K562 (cell line): ENCODE measurements around the gene CORO2A. TPM values are rescaled to one million over a fixed set of nuclear protein-coding genes. Genes with fewer than 3 reads are reported as not detected.

ENCODE experiments used
- ARID4B ChIP-seq: sonication (generic); formaldehyde crosslinking; IDR thresholded peaks from 2 replicates; pipeline ENCODE4 v1.8.0; 2022; ENCODE audit warnings: mild to moderate bottlenecking, missing genetic modification reagents
- FOXK1 ChIP-seq: sonication (generic); formaldehyde crosslinking; IDR thresholded peaks from 2 replicates; pipeline ENCODE4 v1.8.0; 2022; ENCODE audit warnings: missing genetic modification reagents, mild to moderate bottlenecking, borderline replicate concordance
- MCM2 ChIP-seq: fragments of 450-650 bp; IDR thresholded peaks from 2 replicates; pipeline ENCODE4 v1.6.1; 2017; ENCODE audit warnings: low read depth, mild to moderate bottlenecking
- NFE2 ChIP-seq: IDR thresholded peaks from 2 replicates; pipeline ENCODE4 v1.6.1; 2014; ENCODE audit warnings: antibody characterized with exemption, low read depth
- PBX2 ChIP-seq, 2 experiments: IDR thresholded peaks in 1 of 2; conservative IDR thresholded peaks in 1 of 2; 2 replicates each; pipeline ENCODE4 v1.6.1; 2016; ENCODE audit warnings: low read depth in 2 of 2, mild to moderate bottlenecking in 1 of 2, missing compliant biosample characterization in 1 of 2, missing genetic modification characterization in 1 of 2, moderate library complexity in 1 of 2
- ZNF445 ChIP-seq: fragments of 250-450 bp; sonication (Bioruptor Pico); IDR thresholded peaks from 2 replicates; pipeline ENCODE4 v1.4.0; 2020; ENCODE audit warnings: low read depth, mild to moderate bottlenecking, moderate library complexity
- polyA plus RNA-seq, 8 experiments: library from polyadenylated mRNA; depleted of rRNA in 4 of 8; stranded (reverse) in 5 of 8; unstranded in 3 of 8; fragments of >200 nt; fragmentation: Nextera tagmentation in 2 of 8; fragmentation: Illumina TruSeq in 1 of 8; extraction: Ambion mirVana in 2 of 8; extraction: Trizol in 1 of 8; gene quantifications; 2 replicates each; pipeline versions ENCODE4 v1.2.1 to v1.2.3, GENCODE V29; 2011 to 2014; ENCODE audit warnings: inconsistent platforms in 1 of 8, missing spikeins in 1 of 8
- total RNA-seq, 7 experiments: library from RNA; depleted of rRNA in 6 of 7; stranded (reverse); fragments of >200 nt in 6 of 7; fragmentation: Illumina TruSeq in 2 of 7; extraction: Trizol in 2 of 7; gene quantifications; 2 replicates each; pipeline versions ENCODE4 v1.2.1 to v1.2.3, GENCODE V29; 2011 to 2021; ENCODE audit warnings: low replicate concordance in 1 of 7
- TF ChIP-seq, protein P1 (sequence below), 2 experiments: fragments of 450-650 bp; IDR thresholded peaks; 2 replicates each; pipeline ENCODE4 v1.6.1; 2016; ENCODE audit warnings: mild to moderate bottlenecking in 2 of 2, borderline replicate concordance in 1 of 2, low read depth in 1 of 2, moderate library complexity in 1 of 2
- TF ChIP-seq, protein P2 (sequence below): fragments of 450-650 bp; IDR thresholded peaks from 2 replicates; pipeline ENCODE4 v1.6.1; 2017; ENCODE audit warnings: mild to moderate bottlenecking, moderate library complexity

The CORO2A gene
- total and polyA plus RNA-seq, 9 of the 15 experiments (the other 6 are each of a cell fraction or from before 2014, with no cell fraction given) = 9.5 to 26.6 (median 18.0) TPM

DNA sequence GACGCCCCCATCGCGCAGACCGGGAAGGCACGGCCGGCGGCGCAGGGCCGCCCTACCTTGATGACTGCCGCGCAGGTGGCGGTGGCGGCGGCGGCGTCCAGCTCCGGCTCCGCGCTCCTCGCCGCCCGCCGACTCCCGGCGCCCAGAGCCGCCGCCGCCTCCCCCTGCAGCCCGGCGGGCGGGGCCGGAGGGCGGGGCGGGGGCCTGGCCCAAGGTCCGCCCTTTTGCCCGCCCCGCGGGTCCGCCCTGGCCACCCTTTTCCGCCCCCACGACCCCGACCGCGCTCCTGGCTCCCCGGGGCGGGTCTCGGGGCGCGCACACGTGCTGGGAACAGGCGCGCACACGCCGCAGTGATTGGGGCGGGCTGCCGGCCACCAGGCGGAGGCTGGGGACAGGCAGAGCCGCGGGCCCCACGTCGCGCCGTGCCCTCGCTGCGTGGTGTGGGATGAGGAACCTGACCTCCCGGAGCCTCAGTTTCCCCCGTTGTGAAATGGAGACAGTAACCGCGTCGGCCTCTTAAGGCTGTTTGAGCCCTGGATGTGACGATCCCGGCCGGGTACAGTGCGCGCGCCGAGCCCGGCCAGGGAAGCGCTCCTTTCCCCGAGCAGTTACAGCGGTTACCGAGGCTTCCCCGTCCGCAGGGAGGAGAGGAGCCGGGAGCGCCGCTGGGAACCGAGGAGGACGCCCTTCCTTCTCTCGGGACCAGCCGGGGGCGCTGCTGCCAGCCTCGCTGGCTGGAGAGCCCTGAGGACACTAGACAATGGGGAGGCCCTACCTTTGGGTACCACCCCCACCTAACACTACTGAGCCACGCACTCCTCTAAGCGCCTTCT lies at the start of gene CORO2A (continued):
- TF ChIP-seq, protein P1, sequence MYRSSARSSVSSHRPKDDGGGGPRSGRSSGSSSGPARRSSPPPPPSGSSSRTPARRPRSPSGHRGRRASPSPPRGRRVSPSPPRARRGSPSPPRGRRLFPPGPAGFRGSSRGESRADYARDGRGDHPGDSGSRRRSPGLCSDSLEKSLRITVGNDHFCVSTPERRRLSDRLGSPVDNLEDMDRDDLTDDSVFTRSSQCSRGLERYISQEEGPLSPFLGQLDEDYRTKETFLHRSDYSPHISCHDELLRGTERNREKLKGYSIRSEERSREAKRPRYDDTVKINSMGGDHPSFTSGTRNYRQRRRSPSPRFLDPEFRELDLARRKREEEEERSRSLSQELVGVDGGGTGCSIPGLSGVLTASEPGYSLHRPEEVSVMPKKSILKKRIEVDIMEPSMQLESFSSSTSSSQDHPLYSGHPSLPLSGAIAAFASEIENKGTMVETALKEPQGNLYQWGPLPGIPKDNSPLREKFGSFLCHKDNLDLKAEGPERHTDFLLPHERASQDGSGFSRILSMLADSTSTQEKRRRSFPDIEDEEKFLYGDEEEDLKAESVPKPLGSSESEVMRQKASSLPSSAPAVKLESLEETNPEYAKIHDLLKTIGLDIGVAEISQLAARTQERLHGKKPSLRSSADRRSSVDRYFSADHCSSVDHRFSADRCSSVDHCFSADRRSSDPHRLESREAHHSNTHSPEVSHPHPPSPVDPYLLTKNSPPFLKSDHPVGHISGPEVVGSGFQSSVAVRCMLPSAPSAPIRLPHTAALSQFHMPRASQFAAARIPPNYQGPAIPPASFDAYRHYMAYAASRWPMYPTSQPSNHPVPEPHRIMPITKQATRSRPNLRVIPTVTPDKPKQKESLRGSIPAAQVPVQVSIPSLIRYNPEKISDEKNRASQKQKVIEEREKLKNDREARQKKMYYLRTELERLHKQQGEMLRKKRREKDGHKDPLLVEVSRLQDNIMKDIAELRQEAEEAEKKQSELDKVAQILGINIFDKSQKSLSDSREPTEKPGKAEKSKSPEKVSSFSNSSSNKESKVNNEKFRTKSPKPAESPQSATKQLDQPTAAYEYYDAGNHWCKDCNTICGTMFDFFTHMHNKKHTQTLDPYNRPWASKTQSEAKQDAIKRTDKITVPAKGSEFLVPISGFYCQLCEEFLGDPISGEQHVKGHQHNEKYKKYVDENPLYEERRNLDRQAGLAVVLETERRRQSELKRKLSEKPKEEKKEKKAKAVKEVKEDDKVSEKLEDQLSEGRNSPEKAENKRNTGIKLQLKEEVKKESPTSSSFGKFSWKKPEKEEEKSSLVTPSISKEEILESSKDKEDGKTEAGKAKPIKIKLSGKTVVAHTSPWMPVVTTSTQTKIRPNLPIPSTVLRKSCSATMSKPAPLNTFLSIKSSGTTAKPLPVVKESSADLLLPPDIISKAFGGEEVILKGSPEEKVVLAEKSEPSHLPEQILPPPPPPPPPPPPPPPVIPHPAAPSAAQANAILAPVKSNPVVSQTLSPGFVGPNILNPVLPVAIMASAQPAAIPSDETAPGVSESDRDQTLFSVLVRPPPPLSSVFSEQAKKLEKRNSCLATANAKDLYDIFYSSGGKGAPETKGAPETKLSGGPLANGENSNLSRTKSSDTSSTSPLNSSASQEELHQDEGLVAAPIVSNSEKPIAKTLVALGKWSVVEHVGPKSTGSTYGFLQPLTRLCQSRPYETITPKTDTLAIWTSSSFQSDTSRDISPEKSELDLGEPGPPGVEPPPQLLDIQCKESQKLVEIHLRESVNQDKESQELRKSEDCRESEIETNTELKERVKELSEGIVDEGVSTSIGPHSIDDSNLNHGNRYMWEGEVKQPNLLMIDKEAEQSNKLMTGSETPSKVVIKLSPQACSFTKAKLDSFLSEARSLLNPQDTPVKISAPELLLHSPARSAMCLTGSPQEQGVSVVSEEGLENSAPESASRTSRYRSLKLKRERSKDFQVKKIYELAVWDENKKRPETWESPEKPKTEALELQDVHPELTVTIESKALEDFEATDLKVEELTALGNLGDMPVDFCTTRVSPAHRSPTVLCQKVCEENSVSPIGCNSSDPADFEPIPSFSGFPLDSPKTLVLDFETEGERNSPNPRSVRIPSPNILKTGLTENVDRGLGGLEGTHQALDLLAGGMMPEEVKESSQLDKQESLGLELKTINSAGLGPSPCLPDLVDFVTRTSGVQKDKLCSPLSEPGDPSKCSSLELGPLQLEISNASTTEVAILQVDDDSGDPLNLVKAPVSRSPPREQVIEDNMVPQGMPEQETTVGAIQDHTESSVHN (IDR thresholded peaks at IDR 0.05; ENCODE audit: borderline replicate concordance in 1 of 2, low read depth in 1 of 2) = no peak
- TF ChIP-seq FOXK1 (CRISPR knock-in tag) (peak; percentile 56; the same call in 1 of the 2 replicates), NFE2 (no peak), MCM2 (no peak), PBX2 (CRISPR knock-in tag; IDR thresholded peaks at IDR 0.05; ENCODE audit: low read depth) (no peak), PBX2 (tag; conservative IDR thresholded peaks at IDR 0.05; ENCODE audit: low read depth) (no peak), ARID4B (CRISPR knock-in tag) (peak; percentile 58; the same call in 1 of the 2 replicates), ZNF445 (no peak)
- TF ChIP-seq, protein P2, sequence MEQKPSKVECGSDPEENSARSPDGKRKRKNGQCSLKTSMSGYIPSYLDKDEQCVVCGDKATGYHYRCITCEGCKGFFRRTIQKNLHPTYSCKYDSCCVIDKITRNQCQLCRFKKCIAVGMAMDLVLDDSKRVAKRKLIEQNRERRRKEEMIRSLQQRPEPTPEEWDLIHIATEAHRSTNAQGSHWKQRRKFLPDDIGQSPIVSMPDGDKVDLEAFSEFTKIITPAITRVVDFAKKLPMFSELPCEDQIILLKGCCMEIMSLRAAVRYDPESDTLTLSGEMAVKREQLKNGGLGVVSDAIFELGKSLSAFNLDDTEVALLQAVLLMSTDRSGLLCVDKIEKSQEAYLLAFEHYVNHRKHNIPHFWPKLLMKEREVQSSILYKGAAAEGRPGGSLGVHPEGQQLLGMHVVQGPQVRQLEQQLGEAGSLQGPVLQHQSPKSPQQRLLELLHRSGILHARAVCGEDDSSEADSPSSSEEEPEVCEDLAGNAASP = no peak
